GM19372 (cell line): Measurements from ENCODE around the gene ZBTB40.

Source experiments
- ATAC-seq: cut with Tn5 transposase; IDR thresholded peaks from one replicate; pipeline ENCODE4 v1.9.1; 2021; ENCODE audit warnings: mild to moderate bottlenecking, low read depth, moderate library complexity; ENCODE audit not compliant: unreplicated experiment

ZBTB40 gene

GRCh38 chr1:22420455-22421053 lies 31.1 kb upstream of the ZBTB40 start:
- ATAC-seq = no peak

- ATAC-seq = no peak
These were observed 24.9 kb upstream of the ZBTB40 start for GRCh38 chr1:22426781-22427180.

GRCh38 chr1:22428672-22429071 lies 23.0 kb upstream of the ZBTB40 start:
- ATAC-seq = no peak

- ATAC-seq = no peak
These were observed 19.7 kb upstream of the ZBTB40 start for GRCh38 chr1:22431965-22432364.

GRCh38 chr1:22434717-22435116 lies 16.9 kb upstream of the ZBTB40 start:
- ATAC-seq = no peak

GRCh38 chr1:22436948-22437347 lies 14.7 kb upstream of the ZBTB40 start:
- ATAC-seq = no peak

- no peak for ATAC-seq
These were observed 14.1 kb upstream of the ZBTB40 start for GRCh38 chr1:22437573-22437972.

GRCh38 chr1:22440582-22440981 lies 11.1 kb upstream of the ZBTB40 start:
- no peak for ATAC-seq

GRCh38 chr1:22442212-22442894 lies 9.3 kb upstream of the ZBTB40 start:
- ATAC-seq = no peak

- no peak for ATAC-seq
These were observed 8.3 kb upstream of the ZBTB40 start for GRCh38 chr1:22443332-22443731.

GRCh38 chr1:22444856-22445255 lies 6.8 kb upstream of the ZBTB40 start:
- no peak for ATAC-seq

GRCh38 chr1:22447621-22448111 lies 4.0 kb upstream of the ZBTB40 start:
- ATAC-seq = no peak

GRCh38 chr1:22449636-22450035 lies 2.0 kb upstream of the ZBTB40 start:
- no peak for ATAC-seq

GRCh38 chr1:22450351-22451021 lies 1.2 kb upstream of the ZBTB40 start:
- no peak for ATAC-seq

- peak; percentile 24 for ATAC-seq
These were observed 868 bp downstream of the ZBTB40 start for GRCh38 chr1:22452481-22452957.

- ATAC-seq = no peak
These were observed 1.5 kb downstream of the ZBTB40 start for GRCh38 chr1:22453181-22453580.

- ATAC-seq = no peak
These were observed 2.9 kb downstream of the ZBTB40 start for GRCh38 chr1:22454476-22455056.

- no peak for ATAC-seq
These were observed 5.7 kb downstream of the ZBTB40 start for GRCh38 chr1:22457345-22457744.

GRCh38 chr1:22457836-22458235 lies 6.2 kb downstream of the ZBTB40 start:
- no peak for ATAC-seq

GRCh38 chr1:22461100-22461499 lies 9.4 kb downstream of the ZBTB40 start:
- ATAC-seq = no peak
